HepG2 (cell line): ENCODE data around the gene NBPF1. TPM values are rescaled to one million over a fixed set of nuclear protein-coding genes. Genes with fewer than 3 reads are reported as not detected.

Experiments used
- CSRNP1 ChIP-seq: sonication (generic); formaldehyde crosslinking; IDR thresholded peaks from 2 replicates; pipeline ENCODE4 v1.8.1; 2023; ENCODE audit warnings: mild to moderate bottlenecking, missing genetic modification reagents
- DMAP1 ChIP-seq: IDR thresholded peaks from 2 replicates; pipeline ENCODE4 v1.6.1; 2016
- DNMT1 ChIP-seq: sonication (generic); formaldehyde crosslinking; IDR thresholded peaks from 2 replicates; pipeline ENCODE4 v1.5.1; 2020; ENCODE audit warnings: mild to moderate bottlenecking, missing genetic modification reagents
- ETS1 ChIP-seq: sonication (generic); formaldehyde crosslinking; IDR thresholded peaks from 2 replicates; pipeline ENCODE4 v1.4.0; 2020; ENCODE audit warnings: missing genetic modification reagents
- FOXK1 ChIP-seq: sonication (generic); formaldehyde crosslinking; IDR thresholded peaks from 2 replicates; pipeline ENCODE4 v1.4.0; 2020; ENCODE audit warnings: low read depth, missing genetic modification reagents, borderline replicate concordance
- GABPB1 ChIP-seq: IDR thresholded peaks from 2 replicates; pipeline ENCODE4 v1.6.1; 2016; ENCODE audit warnings: mild to moderate bottlenecking, missing genetic modification reagents, moderate library complexity, missing compliant biosample characterization
- GZF1 ChIP-seq: sonication (generic); formaldehyde crosslinking; IDR thresholded peaks from 2 replicates; pipeline ENCODE4 v1.5.1; 2020; ENCODE audit warnings: mild to moderate bottlenecking, missing genetic modification reagents
- HHEX ChIP-seq: IDR thresholded peaks from 2 replicates; pipeline ENCODE4 v1.6.1; 2016; ENCODE audit warnings: control low read depth
- ISL2 ChIP-seq: sonication (generic); formaldehyde crosslinking; IDR thresholded peaks from 2 replicates; pipeline ENCODE4 v1.5.0; 2020; ENCODE audit warnings: missing genetic modification reagents
- JUND ChIP-seq: sonication (generic); formaldehyde crosslinking; IDR thresholded peaks from 2 replicates; pipeline ENCODE4 v1.8.0; 2022; ENCODE audit warnings: mild to moderate bottlenecking, missing genetic modification reagents
- KMT2B ChIP-seq: IDR thresholded peaks from 2 replicates; pipeline ENCODE4 v1.6.1; 2016; ENCODE audit warnings: missing genetic modification reagents, missing compliant biosample characterization
- MAFG ChIP-seq: sonication (generic); formaldehyde crosslinking; IDR thresholded peaks from 2 replicates; pipeline ENCODE4 v1.5.1; 2020; ENCODE audit warnings: mild to moderate bottlenecking, missing genetic modification reagents
- MAFK ChIP-seq, 2 experiments: IDR thresholded peaks in 1 of 2; conservative IDR thresholded peaks in 1 of 2; 2 replicates each; pipeline ENCODE4 v1.6.1; 2011; ENCODE audit warnings: improper control_type of control experiment in 2 of 2, low read length in 2 of 2
- MIER2 ChIP-seq: IDR thresholded peaks from 2 replicates; pipeline ENCODE4 v1.6.1; 2016; ENCODE audit warnings: missing biosample characterization, missing genetic modification reagents
- POLR2G ChIP-seq: fragments of 200-400 bp; formaldehyde crosslinking; IDR thresholded peaks from 2 replicates; pipeline ENCODE4 v1.6.1; 2018; ENCODE audit warnings: mild to moderate bottlenecking, low read depth, low read length, moderate library complexity
- PTBP1 ChIP-seq: fragments of 200-400 bp; formaldehyde crosslinking; IDR thresholded peaks from 2 replicates; pipeline ENCODE4 v1.6.1; 2018; ENCODE audit warnings: low read length, low read depth; ENCODE audit not compliant: poor library complexity, severe bottlenecking
- RAD21 ChIP-seq: fragments of 450-650 bp; formaldehyde crosslinking; IDR thresholded peaks from 2 replicates; pipeline ENCODE4 v1.5.0; 2020; ENCODE audit warnings: mild to moderate bottlenecking
- SOX13 ChIP-seq, 3 experiments: fragments of 450-650 bp in 1 of 3; sonication (generic) in 1 of 3; formaldehyde crosslinking in 1 of 3; IDR thresholded peaks in 2 of 3; conservative IDR thresholded peaks in 1 of 3; 2 replicates each; pipeline versions ENCODE4 v1.5.0 to v1.6.1; 2016 to 2020; ENCODE audit warnings: antibody characterized with exemption in 1 of 3, mild to moderate bottlenecking in 1 of 3, missing compliant biosample characterization in 1 of 3, missing genetic modification reagents in 1 of 3, moderate library complexity in 1 of 3
- SYNCRIP ChIP-seq: fragments of 200-400 bp; formaldehyde crosslinking; IDR thresholded peaks from 2 replicates; pipeline ENCODE4 v1.6.1; 2018; ENCODE audit warnings: mild to moderate bottlenecking, low read depth, low read length; ENCODE audit not compliant: insufficient read depth
- THAP9 ChIP-seq: sonication (generic); formaldehyde crosslinking; IDR thresholded peaks from 2 replicates; pipeline ENCODE4; 2020; ENCODE audit warnings: missing genetic modification reagents, mild to moderate bottlenecking, borderline replicate concordance
- ZBTB21 ChIP-seq: sonication (generic); formaldehyde crosslinking; IDR thresholded peaks from 2 replicates; pipeline ENCODE4 v1.4.0; 2020; ENCODE audit warnings: missing genetic modification reagents
- ZFP36L2 ChIP-seq: sonication (generic); formaldehyde crosslinking; IDR thresholded peaks from 2 replicates; pipeline ENCODE4 v1.4.0; 2020; ENCODE audit warnings: missing genetic modification reagents
- ZFP62 ChIP-seq: sonication (generic); formaldehyde crosslinking; IDR thresholded peaks from 2 replicates; pipeline ENCODE4 v1.4.0; 2020; ENCODE audit warnings: missing genetic modification reagents
- ZNF33B ChIP-seq: sonication (generic); formaldehyde crosslinking; IDR thresholded peaks from 2 replicates; pipeline ENCODE4 v1.5.1; 2020; ENCODE audit warnings: mild to moderate bottlenecking, missing genetic modification reagents
- ZNF44 ChIP-seq: sonication (generic); formaldehyde crosslinking; IDR thresholded peaks from 2 replicates; pipeline ENCODE4 v1.5.1; 2020; ENCODE audit warnings: mild to moderate bottlenecking, missing genetic modification reagents
- ZNF619 ChIP-seq: sonication (generic); formaldehyde crosslinking; IDR thresholded peaks from 2 replicates; pipeline ENCODE4 v1.4.0; 2020; ENCODE audit warnings: mild to moderate bottlenecking, missing genetic modification reagents
- ZNF780A ChIP-seq: sonication (generic); formaldehyde crosslinking; IDR thresholded peaks from 2 replicates; pipeline ENCODE4 v1.8.0; 2022; ENCODE audit warnings: mild to moderate bottlenecking, missing genetic modification reagents, moderate library complexity
- polyA plus RNA-seq, 8 experiments: library from polyadenylated mRNA; depleted of rRNA in 3 of 8; stranded (reverse) in 7 of 8; unstranded in 1 of 8; fragments of >200 nt; fragmentation: Illumina TruSeq in 4 of 8; extraction: Trizol in 4 of 8; gene quantifications; 2 replicates each; pipeline versions ENCODE4 v1.2.1 to v1.2.3, GENCODE V29; 2011 to 2016; ENCODE audit warnings: low read depth in 4 of 8, missing spikeins in 1 of 8, mixed read lengths in 1 of 8; ENCODE audit not compliant: insufficient read depth in 1 of 8
- total RNA-seq, 5 experiments: library from RNA; depleted of rRNA; stranded (reverse); fragments of >200 nt; fragmentation: Illumina TruSeq; extraction: Trizol; gene quantifications; 2 replicates each; pipeline ENCODE4 v1.2.3, GENCODE V29; 2016; ENCODE audit warnings: low read depth in 1 of 5

The NBPF1 gene
- total and polyA plus RNA-seq, 2 of the 13 experiments (the other 11 are each of a cell fraction or from before 2014, with no cell fraction given) = 30.3 to 35.6 TPM

GRCh38 chr1:16628361-16629111 is 15.2 kb upstream of the NBPF1 start (continued):
- TF ChIP-seq THAP9 (CRISPR knock-in tag) (no peak), ZNF780A (no peak), ZBTB21 (no peak), FOXK1 (CRISPR knock-in tag) (no peak), MAFK (conservative IDR thresholded peaks at IDR 0.05 in 1 of 2, IDR thresholded peaks at IDR 0.05 in 1 of 2; ENCODE audit: low read length in 2 of 2) (peak in 1 of 2 experiments; percentile 24; a peak in 2 of 4 replicates), GZF1 (CRISPR knock-in tag) (no peak), ZNF33B (no peak), POLR2G (no peak), CSRNP1 (CRISPR knock-in tag) (no peak), MAFG (CRISPR knock-in tag) (no peak), ISL2 (CRISPR knock-in tag) (no peak), PTBP1 (peak; percentile 90), ZNF619 (CRISPR knock-in tag) (no peak), SYNCRIP (no peak), MIER2 (no peak), RAD21 (CRISPR knock-in tag) (no peak), ZNF44 (no peak), SOX13 (IDR thresholded peaks at IDR 0.05) (no peak), SOX13 (CRISPR knock-in tag; conservative IDR thresholded peaks at IDR 0.05 in 1 of 2, IDR thresholded peaks at IDR 0.05 in 1 of 2) (no peak), ZFP62 (CRISPR knock-in tag) (no peak), DMAP1 (CRISPR knock-in tag) (no peak), DNMT1 (CRISPR knock-in tag) (no peak), ETS1 (CRISPR knock-in tag) (no peak), HHEX (no peak), GABPB1 (CRISPR knock-in tag) (peak; percentile 42; the same call in 1 of the 2 replicates), JUND (no peak), KMT2B (CRISPR knock-in tag) (no peak), ZFP36L2 (CRISPR knock-in tag) (no peak)
